Fibroblast of skin of abdomen (primary cell): ENCODE results near the gene SLC2A5.
"Not testable (repeated sequence)": the region's sequence is repeated elsewhere in the genome, so short reads cannot be mapped to it uniquely, and the experiment has no call there.

Source experiments
- DNase-seq: peaks from one replicate; pipeline ENCODE4 v3.0.0-alpha.2; 2013

The SLC2A5 gene

GRCh38 chr1:9004700-9005394, 64.6 kb downstream of the SLC2A5 start:
- peak; percentile 87 for DNase-seq

DNA sequence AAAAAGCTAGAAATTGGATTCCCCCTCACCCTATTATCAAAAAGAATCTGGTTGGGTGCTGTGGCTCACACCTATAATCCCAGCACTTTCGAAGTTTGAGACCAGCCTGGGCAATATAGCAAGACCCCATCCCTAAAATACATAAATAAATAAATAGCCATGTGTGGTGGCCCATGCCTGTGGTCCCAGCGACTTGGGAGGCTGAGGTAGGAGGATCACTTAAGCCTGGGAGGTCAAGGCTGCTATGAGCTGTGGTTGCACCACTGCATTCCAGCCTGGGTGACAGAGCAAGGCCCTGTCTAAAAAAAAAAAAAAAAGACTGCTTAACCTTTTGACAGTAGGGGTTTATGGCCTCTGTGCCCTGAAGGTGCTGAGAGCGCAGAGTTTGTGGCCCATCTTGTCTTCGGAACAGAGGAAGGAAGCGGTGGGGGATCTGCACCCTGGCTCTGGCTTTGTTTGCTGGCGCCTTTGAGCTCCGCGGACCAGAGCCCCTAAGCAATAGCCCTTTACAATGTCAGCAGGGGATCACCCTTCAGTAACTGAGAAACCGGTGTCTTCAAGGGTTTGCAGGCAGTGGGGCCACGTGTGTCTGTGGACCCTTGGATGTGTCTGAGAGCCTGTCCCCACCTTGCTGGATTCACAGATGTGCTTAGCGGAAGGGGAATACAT, 65.3 kb downstream of the SLC2A5 start:
- DNase-seq = no peak

DNA sequence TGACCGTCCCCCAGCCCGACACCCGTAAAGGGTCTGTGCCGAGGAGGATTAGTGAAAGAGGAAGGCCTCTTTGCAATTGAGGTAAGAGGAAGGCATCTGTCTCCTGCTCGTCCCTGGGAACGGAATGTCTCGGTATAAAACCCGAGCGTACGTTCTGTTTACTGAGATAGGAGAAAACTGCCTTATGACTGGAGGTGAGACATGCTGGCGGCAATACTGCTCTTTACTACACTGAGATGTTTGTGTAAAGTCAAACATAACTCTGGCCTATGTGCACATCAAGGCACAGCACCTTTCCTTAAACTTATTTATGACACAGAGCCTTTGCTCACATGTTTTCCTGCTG, 67.2 kb downstream of the SLC2A5 start:
- DNase-seq = not testable (repeated sequence)

DNA sequence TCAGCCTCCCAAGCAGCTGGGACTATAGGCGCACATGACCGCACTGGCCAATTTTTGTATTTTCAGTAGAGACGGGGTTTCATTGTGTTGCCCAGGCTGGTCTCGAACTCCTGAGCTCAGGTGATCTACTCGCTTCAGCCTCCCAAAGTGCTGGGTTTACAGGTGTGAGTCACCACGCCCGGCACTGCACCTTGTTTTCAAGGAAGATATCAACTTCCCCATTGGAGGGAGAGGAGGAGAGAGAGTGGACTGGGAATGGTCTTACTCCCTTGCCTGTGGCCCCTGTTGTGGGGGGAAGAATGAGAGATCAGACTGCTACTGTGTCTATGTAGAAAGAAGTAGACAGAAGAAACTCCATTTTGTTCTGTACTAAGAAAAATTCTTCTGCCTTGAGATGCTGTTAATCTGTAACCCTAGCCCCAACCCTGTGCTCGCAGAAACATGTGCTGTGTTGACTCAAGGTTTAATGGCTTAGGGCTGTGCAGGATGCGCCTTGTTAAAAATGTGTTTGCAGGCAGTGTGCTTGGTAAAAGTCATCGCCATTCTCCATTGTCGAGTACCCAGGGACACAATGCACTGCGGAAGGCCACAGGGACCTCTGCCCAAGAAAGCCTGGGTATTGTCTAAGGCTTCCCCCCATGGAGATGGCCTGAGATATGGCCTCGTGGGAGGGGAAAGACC, 67.8 kb downstream of the SLC2A5 start:
- DNase-seq = not testable (repeated sequence)

DNA sequence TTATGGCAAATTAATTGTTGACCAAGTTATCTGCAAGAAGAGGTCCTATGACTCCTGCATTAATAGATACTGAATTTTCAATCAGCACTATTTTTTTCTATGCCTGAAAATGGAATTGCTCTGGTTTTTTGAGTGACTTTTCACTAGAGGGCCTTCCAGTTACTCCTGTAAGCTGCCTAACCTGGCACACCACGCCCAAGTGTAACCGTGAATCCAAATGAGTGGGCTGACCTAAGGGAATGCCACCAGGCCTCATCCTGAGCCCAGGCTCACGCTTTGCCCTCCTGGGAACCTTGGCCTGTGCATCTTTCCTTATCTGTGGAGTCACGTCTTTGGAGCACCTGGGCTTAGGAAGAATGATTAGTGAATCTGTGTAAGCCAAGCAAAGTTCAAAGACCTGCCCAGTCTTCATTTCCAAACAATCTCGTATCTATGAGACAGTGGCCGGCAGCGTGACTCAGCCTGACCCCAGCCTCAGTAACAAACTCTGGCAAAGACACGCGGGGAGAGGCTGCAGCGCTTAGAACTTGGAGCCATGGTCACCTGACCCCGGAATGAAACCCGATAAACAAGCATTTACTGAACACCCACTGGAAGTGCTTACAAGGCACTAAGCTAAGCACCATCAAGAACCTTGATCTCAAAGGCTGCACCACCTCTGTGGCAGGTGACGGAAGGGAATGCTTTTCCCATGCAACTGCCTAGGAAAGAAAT, 75.3 kb downstream of the SLC2A5 start:
- DNase-seq = not testable (repeated sequence)

- no peak for DNase-seq
Observed at GRCh38 chr1:8992936-8993687, 76.3 kb downstream of the SLC2A5 start.

- DNase-seq = no peak
Observed at GRCh38 chr1:8989821-8990220, 79.6 kb downstream of the SLC2A5 start.

DNA sequence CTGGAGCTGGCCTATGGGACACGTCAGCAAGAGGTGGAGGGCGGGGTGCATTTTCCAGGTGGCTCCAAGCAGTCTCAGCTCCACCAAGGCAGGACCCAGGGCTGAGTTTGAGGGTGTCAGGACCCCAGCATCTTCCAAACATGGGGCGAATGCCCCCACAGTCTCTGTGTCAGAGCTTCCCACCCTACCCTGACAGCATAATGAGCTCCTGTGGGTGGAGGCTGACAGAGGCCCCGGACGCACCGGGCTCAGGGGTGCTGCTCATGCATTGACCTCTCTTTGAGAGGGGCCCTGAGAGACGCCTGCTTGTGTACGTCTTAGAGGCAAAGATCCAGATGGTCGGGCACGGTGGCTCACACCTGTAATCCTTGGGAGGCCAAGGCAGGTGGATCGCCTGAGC, 80.4 kb downstream of the SLC2A5 start:
- DNase-seq = no peak

DNA sequence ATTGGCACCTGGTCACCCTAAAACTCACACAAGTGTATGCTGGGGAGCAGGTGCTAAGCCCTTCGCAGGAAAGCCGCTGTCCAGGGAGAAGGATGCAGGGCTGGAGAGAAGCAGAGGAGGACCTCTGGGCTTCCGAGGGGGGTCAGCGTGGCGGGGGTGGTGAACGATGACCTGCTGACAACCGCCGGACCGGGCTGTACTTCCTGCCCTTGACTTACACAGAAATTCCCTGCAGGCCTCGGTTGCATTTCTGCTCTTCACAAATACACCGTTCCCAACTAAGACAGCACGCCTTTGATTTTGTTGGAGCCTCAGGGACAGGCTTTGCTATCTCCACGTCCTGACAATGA, 80.8 kb downstream of the SLC2A5 start:
- no peak for DNase-seq

- peak; percentile 36 for DNase-seq
Observed at GRCh38 chr1:8987881-8988617, 81.4 kb downstream of the SLC2A5 start.

- DNase-seq = no peak
Observed at GRCh38 chr1:8986814-8987190, 82.6 kb downstream of the SLC2A5 start.

GRCh38 chr1:8985915-8986813, 83.3 kb downstream of the SLC2A5 start:
- DNase-seq = peak; percentile 91
